ENCODE measurements around the gene PPP4R4.

Gene PPP4R4

GRCh38 chr14:94312481-94313246, 138.5 kb downstream of the PPP4R4 start:
- no peak for DNase-seq

GRCh38 chr14:94313991-94314655, 140.0 kb downstream of the PPP4R4 start:
- DNase-seq = no peak

GRCh38 chr14:94314890-94315289, 140.8 kb downstream of the PPP4R4 start:
- no peak for DNase-seq

DNA sequence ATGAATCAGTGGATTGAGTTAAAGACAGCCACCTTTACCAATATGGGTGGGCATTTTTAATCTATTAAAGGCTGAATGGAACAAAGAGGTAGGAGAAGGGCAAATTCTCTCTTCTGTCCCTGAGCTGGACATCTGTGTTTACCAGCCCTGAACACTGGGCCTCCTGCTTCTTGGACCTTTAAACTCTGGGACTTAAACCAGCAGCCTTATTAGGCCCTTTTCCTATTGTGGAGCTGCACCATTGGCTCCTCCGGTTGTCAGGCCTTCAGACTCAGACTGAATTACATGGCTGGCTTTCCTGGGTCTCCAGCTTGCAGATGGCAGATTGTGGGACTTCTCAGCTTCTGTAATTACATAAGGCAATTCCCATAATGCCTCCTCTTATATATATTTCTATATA, 142.6 kb downstream of the PPP4R4 start:
- DNase-seq = no peak

GRCh38 chr14:94317259-94317658, 143.1 kb downstream of the PPP4R4 start:
- no peak for DNase-seq

GRCh38 chr14:94320243-94320642, 146.1 kb downstream of the PPP4R4 start:
- DNase-seq = no peak

GRCh38 chr14:94321421-94322271, 147.5 kb downstream of the PPP4R4 start:
- DNase-seq = no peak

DNA sequence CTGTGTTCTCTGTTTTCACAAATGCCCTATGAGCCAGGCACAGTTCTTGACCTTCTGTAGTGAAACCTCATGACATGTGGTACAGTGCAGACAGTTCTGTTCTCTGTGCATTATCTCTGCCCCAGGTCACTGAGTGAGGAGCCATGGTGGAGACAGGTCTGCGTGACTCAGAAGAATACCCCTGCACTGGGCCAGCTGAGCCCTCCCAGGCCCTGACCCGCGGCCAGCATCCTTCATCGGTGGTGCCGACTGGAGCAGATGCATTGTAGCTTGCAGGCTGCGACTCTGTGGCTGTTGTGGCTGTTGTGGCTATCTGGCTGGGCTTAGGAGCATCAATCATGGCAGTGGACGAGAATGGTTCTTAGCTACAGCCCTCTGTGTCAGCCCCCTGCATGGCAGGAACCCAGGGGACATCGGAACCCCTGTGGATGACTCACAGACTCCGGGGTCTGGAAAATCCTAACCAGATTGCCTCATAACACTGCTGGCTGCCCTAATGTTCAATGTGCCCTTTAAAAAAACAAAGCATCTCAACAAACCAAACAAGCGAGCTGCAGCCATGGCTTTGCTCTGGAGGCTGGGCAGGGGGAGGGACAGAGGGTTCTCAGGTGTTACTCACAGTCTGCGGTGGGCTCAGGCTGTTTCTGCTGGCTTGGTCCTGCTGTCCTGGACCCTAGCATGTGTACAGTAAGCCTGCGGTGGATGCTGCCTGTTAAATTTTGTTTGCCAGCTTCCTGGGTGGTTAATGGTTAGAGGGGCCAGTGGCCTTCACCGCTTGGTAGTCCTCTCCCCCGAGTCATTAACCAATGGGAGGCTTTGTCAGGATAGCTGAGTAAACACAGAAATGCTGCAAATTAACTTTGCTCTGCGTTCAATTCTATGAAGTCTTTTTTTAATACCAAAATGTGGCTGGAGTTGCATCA, 148.8 kb downstream of the PPP4R4 start, which contains the start of gene SERPINA6:
Gene SERPINA6, minus strand, starts transcription at position 689 of the 923 bp plus-strand sequence. CDS start 8,688 bp downstream, outside the sequence.
- DNase-seq = no peak

DNA sequence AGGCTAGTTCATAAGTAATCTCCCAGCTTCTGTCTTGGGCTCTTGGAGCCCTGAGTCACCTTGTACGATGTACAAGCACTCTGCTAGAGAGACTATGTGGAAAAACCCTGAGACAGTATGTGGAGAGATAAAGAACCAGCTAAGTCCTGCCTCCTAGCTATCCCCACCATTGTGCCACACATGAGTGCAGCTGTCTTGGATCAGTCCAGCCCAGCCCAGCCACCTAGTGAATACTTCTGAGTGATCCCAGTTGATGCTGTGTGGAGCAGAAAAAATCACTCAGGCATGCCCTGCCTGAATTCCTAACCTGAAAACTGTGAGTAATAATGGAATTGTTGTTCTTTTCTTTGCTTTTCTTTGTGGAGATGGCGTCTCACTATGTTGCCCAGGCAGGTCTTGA, 154.1 kb downstream of the PPP4R4 start:
- no peak for DNase-seq
